Astrocyte of the cerebellum (primary cell): ENCODE measurements around the gene C16orf89.

Experiments
- DNase-seq: peaks from one replicate; pipeline ENCODE4 v3.0.0-alpha.2; 2011; ENCODE audit warnings: low read depth
- H3K4me3 ChIP-seq: 2 replicates; pipeline ENCODE4 v1.5.1; 2011; ENCODE audit warnings: mild to moderate bottlenecking, low read depth, low read length, moderate library complexity
- in situ Hi-C: cut with HindIII; loops from 2 replicates; pipeline ENCODE4 v1.10.0; 2017; ENCODE audit warnings: low sequenced_read_pairs
- TF ChIP-seq, protein P1 (sequence below): IDR thresholded peaks from 2 replicates; pipeline ENCODE4 v1.5.1; 2012; ENCODE audit warnings: low read length, low read depth, moderate library complexity, mild to moderate bottlenecking; ENCODE audit errors: missing control alignments

Gene C16orf89

DNA sequence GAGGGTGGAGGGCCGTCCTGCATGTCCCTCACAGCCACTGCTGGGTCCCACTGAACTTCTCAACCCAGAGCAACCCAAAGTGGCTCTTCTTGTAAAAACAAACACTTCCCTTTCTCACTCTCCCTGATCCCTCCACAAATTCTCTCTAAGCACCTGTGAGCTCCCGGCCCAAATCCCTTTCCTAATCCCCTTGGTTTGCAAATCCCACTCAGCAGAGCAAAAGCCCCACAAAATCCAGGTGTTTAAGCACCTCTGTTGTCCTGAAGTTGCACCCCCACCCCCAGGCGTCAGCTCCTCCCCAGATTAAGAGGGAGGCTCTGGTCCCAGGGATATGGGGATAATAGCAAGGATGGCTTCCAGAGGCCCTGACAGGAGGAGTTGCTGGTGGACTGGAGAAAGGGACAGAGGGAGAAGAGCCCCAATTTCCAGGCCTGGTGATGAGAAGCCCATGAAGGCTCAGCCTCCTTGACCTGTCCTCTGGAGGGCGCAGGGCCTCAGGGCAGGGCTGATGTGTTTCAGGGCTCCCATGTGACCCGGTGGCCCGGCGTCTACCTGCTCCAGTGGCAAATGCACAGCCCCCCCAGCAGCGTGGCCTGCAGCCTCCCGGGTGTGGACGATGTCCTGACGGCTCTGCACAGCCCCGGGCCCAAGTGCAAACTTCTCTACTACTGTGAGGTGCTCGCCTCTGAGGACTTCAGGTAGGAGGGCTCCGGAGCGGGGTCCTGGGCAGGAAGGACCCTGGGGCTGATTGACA is 55.0 kb downstream of the C16orf89 start:
- DNase-seq: no peak
- H3K4me3 ChIP-seq: no peak overlapping the region
- in situ Hi-C loops: no loop called here
- TF ChIP-seq, protein P1, sequence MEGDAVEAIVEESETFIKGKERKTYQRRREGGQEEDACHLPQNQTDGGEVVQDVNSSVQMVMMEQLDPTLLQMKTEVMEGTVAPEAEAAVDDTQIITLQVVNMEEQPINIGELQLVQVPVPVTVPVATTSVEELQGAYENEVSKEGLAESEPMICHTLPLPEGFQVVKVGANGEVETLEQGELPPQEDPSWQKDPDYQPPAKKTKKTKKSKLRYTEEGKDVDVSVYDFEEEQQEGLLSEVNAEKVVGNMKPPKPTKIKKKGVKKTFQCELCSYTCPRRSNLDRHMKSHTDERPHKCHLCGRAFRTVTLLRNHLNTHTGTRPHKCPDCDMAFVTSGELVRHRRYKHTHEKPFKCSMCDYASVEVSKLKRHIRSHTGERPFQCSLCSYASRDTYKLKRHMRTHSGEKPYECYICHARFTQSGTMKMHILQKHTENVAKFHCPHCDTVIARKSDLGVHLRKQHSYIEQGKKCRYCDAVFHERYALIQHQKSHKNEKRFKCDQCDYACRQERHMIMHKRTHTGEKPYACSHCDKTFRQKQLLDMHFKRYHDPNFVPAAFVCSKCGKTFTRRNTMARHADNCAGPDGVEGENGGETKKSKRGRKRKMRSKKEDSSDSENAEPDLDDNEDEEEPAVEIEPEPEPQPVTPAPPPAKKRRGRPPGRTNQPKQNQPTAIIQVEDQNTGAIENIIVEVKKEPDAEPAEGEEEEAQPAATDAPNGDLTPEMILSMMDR: no peak

DNA sequence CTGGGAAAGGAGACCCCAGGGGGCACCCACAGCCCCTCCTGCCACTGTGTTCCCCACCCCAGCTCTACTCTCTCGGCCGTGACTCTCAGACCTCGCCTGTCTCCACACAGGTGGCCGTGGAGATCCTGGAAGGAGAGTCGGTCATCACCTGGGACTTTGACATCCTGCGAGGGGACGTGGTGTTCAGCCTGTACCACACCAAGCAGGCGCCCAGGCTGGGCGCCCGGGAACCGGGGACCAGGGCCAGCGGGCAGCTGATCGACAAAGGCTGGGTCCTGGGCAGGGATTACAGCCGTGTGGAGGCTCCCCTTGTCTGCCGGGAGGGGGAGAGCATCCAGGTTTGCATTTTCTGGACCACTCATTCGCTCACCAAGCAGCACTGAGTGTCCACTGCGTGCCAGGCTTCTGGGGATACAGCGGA is 57.4 kb downstream of the C16orf89 start:
- H3K4me3 ChIP-seq: no peak overlapping the region
- in situ Hi-C loops: no loop called here
- DNase-seq: no peak
- TF ChIP-seq, protein P1: no peak

DNA sequence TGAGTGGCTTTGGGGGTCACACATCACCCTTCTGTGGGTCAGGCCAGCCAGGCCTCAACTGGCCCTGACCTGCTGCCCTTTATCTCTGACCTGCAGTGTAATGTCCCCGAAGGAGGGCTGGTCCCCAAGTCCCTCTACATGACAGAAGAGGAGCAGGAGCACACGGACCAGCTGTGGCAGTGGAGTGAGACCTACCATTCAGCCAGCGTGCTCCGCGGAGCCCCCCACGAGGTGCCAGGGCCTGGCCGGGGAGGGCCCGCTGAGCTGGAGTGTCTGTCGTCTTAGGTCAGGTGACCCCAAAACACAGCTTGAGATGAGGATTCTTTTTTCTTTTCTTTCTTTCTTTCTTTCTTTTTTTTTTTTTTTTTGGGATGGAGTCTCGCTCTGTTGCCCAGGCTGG is 58.5 kb downstream of the C16orf89 start:
- no peak overlapping the region for H3K4me3 ChIP-seq
- DNase-seq: no peak
- in situ Hi-C loops: no loop called here
- TF ChIP-seq, protein P1: no peak

DNA sequence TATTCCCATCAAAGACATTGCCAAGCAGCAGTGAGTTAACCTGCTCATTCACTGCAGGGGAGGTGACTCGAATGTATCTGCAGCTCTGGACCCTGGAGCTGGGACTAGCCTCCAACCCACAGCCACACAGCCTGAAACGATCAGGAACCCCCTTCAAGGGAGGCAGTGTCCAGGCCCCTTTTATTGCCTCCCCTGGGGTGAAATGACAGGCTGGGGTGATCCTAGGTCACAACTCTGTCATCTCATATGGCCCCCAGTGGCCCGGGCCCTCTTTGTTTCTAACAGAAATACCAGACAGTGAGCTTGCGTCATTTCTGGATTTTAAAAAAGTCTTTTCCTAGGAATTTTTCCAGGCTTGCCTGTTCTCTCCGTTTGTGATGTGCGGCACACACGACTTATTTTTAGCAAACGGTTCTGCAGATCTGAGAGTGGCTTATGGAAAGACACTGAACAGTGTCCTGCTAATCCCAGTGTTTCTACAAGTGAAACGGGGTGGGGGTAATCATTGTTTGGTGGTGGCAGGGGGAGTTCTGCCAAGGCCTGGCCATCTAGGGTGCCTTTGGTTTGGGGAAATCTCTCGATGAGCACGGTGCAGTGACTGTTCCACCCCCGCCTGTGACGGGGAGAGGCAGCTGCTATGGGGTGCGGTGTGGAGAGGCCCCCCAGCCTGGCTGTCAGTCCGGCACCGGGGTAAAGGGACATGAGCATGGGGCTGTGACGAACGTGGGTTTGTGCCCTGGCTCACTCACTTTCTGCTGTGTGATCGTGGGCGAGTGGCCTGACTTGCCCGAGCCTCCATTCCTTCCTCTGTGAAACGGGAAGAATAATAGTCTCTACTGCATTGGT is 59.2 kb downstream of the C16orf89 start:
- TF ChIP-seq, protein P1: no peak
- in situ Hi-C loops: no loop called here

DNA sequence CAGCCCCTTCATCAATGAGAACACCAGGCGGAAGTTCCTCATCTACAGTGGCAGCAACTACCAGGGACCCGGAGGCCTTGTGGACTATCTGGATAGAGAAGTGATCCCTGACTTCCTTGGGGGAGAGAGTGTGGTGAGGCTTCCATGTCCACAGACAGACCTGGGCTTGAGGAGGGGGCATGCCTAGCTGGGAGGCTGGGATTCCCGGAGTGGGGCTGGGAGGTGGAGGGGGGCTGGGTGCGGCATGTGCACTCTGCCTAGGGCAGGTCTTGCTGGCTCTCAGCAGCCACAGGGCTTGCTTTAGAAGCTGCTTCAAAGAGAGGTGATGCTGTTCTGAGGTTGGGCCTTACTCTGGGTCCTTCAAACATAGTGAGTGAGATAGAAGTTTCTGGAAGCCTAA is 59.8 kb downstream of the C16orf89 start:
- TF ChIP-seq, protein P1: no peak
- in situ Hi-C loops: no loop called here
- H3K4me3 ChIP-seq: no peak overlapping the region
- no peak for DNase-seq

More for the DNA sequence above, 59.2 kb downstream of the C16orf89 start:
- no peak for DNase-seq
- H3K4me3 ChIP-seq: no peak overlapping the region

DNA sequence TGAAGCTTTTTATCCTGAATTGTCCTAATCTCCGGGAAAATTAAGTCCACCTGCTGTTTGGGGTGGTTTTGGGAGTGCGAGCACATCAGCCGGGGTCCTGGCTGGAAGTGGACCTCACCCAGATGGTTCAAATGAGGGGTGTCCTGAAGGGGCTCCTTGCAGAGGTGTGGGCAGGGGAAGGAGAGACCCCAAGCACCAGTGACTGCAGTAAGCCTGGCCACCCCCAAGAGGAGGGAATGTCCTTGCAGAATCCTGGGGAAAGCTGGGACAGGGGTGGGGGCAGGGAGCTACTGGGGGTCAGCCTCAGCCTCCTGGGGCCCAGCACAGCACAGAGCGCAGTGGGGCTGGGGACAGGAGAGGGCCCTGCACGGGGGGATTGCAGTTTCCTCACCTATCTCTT is 61.4 kb downstream of the C16orf89 start:
- in situ Hi-C loops: no loop called here
- TF ChIP-seq, protein P1: no peak
- no peak for DNase-seq
- no peak overlapping the region for H3K4me3 ChIP-seq
